Measurements from ENCODE around the gene GREB1L.

DNA sequence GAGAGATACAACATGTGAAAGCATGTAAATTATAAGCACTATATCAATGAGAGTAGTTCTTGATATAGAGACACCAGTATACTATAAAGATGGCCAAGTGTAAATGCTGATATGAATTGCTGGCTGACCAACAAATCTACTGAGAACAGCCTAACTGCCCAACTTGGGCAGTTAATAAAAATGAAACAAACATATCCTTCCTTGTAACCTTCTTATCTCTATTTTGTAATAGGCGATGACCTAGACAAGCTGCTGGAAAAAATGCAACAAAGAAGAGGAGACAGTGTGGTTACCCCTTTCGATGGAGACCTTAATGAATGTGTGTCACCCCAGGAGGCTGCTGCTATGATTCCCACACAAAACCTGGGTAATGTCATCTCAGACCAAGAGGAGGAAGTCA lies 209.8 kb downstream of the GREB1L start:
- TF ChIP-seq, protein P1, sequence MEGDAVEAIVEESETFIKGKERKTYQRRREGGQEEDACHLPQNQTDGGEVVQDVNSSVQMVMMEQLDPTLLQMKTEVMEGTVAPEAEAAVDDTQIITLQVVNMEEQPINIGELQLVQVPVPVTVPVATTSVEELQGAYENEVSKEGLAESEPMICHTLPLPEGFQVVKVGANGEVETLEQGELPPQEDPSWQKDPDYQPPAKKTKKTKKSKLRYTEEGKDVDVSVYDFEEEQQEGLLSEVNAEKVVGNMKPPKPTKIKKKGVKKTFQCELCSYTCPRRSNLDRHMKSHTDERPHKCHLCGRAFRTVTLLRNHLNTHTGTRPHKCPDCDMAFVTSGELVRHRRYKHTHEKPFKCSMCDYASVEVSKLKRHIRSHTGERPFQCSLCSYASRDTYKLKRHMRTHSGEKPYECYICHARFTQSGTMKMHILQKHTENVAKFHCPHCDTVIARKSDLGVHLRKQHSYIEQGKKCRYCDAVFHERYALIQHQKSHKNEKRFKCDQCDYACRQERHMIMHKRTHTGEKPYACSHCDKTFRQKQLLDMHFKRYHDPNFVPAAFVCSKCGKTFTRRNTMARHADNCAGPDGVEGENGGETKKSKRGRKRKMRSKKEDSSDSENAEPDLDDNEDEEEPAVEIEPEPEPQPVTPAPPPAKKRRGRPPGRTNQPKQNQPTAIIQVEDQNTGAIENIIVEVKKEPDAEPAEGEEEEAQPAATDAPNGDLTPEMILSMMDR (IDR thresholded peaks at IDR 0.05), result no peak
- TF ChIP-seq POLR2A (IDR thresholded peaks at IDR 0.05), result no peak

Data from vagina (tissue), 2 donors.